ENCODE measurements around the gene OR2S2. TPM values are rescaled to one million over a fixed set of nuclear protein-coding genes. Genes with fewer than 3 reads are reported as not detected.
"Not testable (repeated sequence)": the region's sequence is repeated elsewhere in the genome, so short reads cannot be mapped to it uniquely, and the experiment has no call there.

Gene OR2S2
- total and polyA plus RNA-seq, 2 experiments from 2014 or later, result 0.11 to 0.30 TPM

GRCh38 chr9:35998333-35998732 lies 40.4 kb upstream of the OR2S2 start:
- WGBS, 2 experiments (ENCODE audit: low coverage in 1 of 2, low lambda C conversion rate in 2 of 2, missing lambda C conversion rate in 2 of 2), result 4 to 13% methylated on average over 1 of the region's 1 CpG
- no peak overlapping the region for H3K4me2 ChIP-seq (ENCODE audit: unreplicated experiment)
- H2AFZ ChIP-seq, result no peak overlapping the region
- peaks cover 30% of the 10 kb centered on the region for H3K4me1 ChIP-seq (ENCODE audit: insufficient read depth)
- 0 out of 2 replicates have a peak overlapping the region, but pooled peaks have one; percentile 88 for H3K27ac ChIP-seq
- no peaks in the 10 kb centered on the region for H3K9me3 ChIP-seq (ENCODE audit: low read depth)
- in situ Hi-C loops (cut with MboI), result no loop called here
- peaks cover 42% of the 10 kb centered on the region for H3F3A ChIP-seq (ENCODE audit: insufficient read depth)
- no peak for TF ChIP-seq EZH2 (IDR thresholded peaks at IDR 0.05; ENCODE audit: insufficient read depth, poor library complexity, severe bottlenecking)
- no peak for TF ChIP-seq EZH2phosphoT487 (IDR thresholded peaks at IDR 0.05; ENCODE audit: insufficient read depth, low read depth)
- H3K27me3 ChIP-seq (replicated peaks; ENCODE audit: insufficient read depth), result no peaks in the 10 kb centered on the region
- no peaks in the 10 kb centered on the region for H3K36me3 ChIP-seq (ENCODE audit: low read depth)
- H3K9me2 ChIP-seq (ENCODE audit: insufficient read depth), result no peaks in the 10 kb centered on the region
- H3K9ac ChIP-seq, result no peak overlapping the region
- no peaks in the 10 kb centered on the region for H4K20me1 ChIP-seq (ENCODE audit: insufficient read depth)
- H3K4me3 ChIP-seq, result no peak overlapping the region
- no peak for DNase-seq
- no peaks in the 10 kb centered on the region for H3K79me2 ChIP-seq (ENCODE audit: insufficient read depth)

DNA sequence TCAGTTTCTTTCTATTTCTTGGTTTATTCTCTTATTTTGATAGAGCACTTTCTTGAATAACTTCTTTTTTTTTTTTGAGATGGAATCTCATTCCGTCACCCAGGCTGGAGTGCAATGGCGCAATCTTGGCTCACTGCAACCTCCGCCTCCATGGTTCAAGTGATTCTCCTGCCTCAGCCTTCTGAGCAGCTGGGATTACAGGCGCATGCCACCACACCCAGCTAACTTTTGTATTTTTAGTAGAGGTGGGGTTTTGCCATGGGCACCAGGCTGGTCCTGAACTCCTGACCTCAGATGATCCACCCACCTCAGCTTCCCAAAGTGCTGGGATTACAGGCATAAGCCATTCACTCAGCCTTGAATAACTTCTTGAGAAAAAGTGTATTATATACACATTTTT lies 39.1 kb upstream of the OR2S2 start:
- H2AFZ ChIP-seq, result peak overlapping the region; percentile 41
- H3K79me2 ChIP-seq (ENCODE audit: insufficient read depth); DNase-seq; H3K9me2 ChIP-seq (ENCODE audit: insufficient read depth); H3K36me3 ChIP-seq (ENCODE audit: low read depth); H3K9me3 ChIP-seq (ENCODE audit: low read depth); H4K20me1 ChIP-seq (ENCODE audit: insufficient read depth); in situ Hi-C loops (cut with MboI); H3K27me3 ChIP-seq (replicated peaks; ENCODE audit: insufficient read depth): not testable (repeated sequence)
- peak overlapping the region; percentile 24 for H3K4me3 ChIP-seq
- peaks cover 46% of the 10 kb centered on the region for H3F3A ChIP-seq (ENCODE audit: insufficient read depth)
- H3K27ac ChIP-seq, result peak overlapping the region; percentile 88
- H3K4me2 ChIP-seq (ENCODE audit: unreplicated experiment), result peak overlapping the region; percentile 71
- H3K9ac ChIP-seq, result peak overlapping the region; percentile 63
- WGBS, 2 experiments (ENCODE audit: low coverage in 1 of 2, low lambda C conversion rate in 2 of 2, missing lambda C conversion rate in 2 of 2), result 1 to 2% methylated on average over 4 of the region's 4 CpGs
- peaks cover 38% of the 10 kb centered on the region for H3K4me1 ChIP-seq (ENCODE audit: insufficient read depth)

- H3K9me3 ChIP-seq (ENCODE audit: low read depth), result no peaks in the 10 kb centered on the region
- peak overlapping the region; percentile 88 for H3K27ac ChIP-seq
- no peaks in the 10 kb centered on the region for H4K20me1 ChIP-seq (ENCODE audit: insufficient read depth)
- peaks cover 46% of the 10 kb centered on the region for H3F3A ChIP-seq (ENCODE audit: insufficient read depth)
- WGBS, 2 experiments (ENCODE audit: low coverage in 1 of 2, low lambda C conversion rate in 2 of 2, missing lambda C conversion rate in 2 of 2), result 0 to 9% methylated on average over 1 of the region's 1 CpG
- peak; percentile 91 for DNase-seq
- TF ChIP-seq EZH2phosphoT487 (IDR thresholded peaks at IDR 0.05; ENCODE audit: insufficient read depth, low read depth), result no peak
- TF ChIP-seq EZH2 (IDR thresholded peaks at IDR 0.05; ENCODE audit: insufficient read depth, poor library complexity, severe bottlenecking), result no peak
- no peaks in the 10 kb centered on the region for H3K9me2 ChIP-seq (ENCODE audit: insufficient read depth)
- peak overlapping the region; percentile 24 for H3K4me3 ChIP-seq
- H2AFZ ChIP-seq, result peak overlapping the region; percentile 41; the same call in 1 of the 2 replicates
- no peaks in the 10 kb centered on the region for H3K36me3 ChIP-seq (ENCODE audit: low read depth)
- peaks cover 38% of the 10 kb centered on the region for H3K4me1 ChIP-seq (ENCODE audit: insufficient read depth)
- H3K4me2 ChIP-seq (ENCODE audit: unreplicated experiment), result peak overlapping the region; percentile 71
- in situ Hi-C loops (cut with MboI), result no loop called here
- no peaks in the 10 kb centered on the region for H3K79me2 ChIP-seq (ENCODE audit: insufficient read depth)
- peak overlapping the region; percentile 59 for H3K9ac ChIP-seq
- no peaks in the 10 kb centered on the region for H3K27me3 ChIP-seq (replicated peaks; ENCODE audit: insufficient read depth)
Measured at GRCh38 chr9:35996358-35996970, 38.5 kb upstream of the OR2S2 start.

DNA sequence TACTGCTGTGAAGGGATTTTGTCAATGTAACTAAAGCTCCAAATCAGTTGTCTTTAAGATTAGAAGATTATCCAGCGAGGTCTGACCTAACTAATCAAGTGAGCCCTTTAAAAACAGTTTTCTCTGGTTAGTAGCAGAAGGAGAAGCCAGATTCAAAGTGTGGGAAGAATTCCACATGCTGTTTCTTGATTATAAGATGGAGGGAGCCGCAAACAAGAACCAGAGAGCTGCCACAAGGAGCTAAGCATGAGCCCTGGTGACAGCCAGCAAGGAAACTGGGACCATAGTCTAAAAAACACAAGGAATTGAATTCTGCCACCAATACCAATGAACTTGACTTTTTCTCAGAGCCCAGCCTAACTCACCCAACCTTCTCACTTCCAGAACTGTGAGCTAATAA lies 37.0 kb upstream of the OR2S2 start:
- no peaks in the 10 kb centered on the region for H3K36me3 ChIP-seq (ENCODE audit: low read depth)
- H3K4me1 ChIP-seq (ENCODE audit: insufficient read depth), result peaks cover 38% of the 10 kb centered on the region
- H3F3A ChIP-seq (ENCODE audit: insufficient read depth), result peaks cover 46% of the 10 kb centered on the region
- no peak overlapping the region for H2AFZ ChIP-seq
- H3K9me3 ChIP-seq (ENCODE audit: low read depth), result no peaks in the 10 kb centered on the region
- H3K27ac ChIP-seq, result no peak overlapping the region
- TF ChIP-seq EZH2phosphoT487 (IDR thresholded peaks at IDR 0.05; ENCODE audit: insufficient read depth, low read depth) (no peak), EZH2 (IDR thresholded peaks at IDR 0.05; ENCODE audit: insufficient read depth, poor library complexity, severe bottlenecking) (no peak)
- H3K79me2 ChIP-seq (ENCODE audit: insufficient read depth), result no peaks in the 10 kb centered on the region
- WGBS, 2 experiments (ENCODE audit: low coverage in 1 of 2, low lambda C conversion rate in 2 of 2, missing lambda C conversion rate in 2 of 2), result 68 to 78% methylated on average over 2 of the region's 2 CpGs
- H3K4me3 ChIP-seq, result no peak overlapping the region
- in situ Hi-C loops (cut with MboI), result no loop called here
- no peak for DNase-seq
- no peaks in the 10 kb centered on the region for H3K9me2 ChIP-seq (ENCODE audit: insufficient read depth)
- no peaks in the 10 kb centered on the region for H3K27me3 ChIP-seq (replicated peaks; ENCODE audit: insufficient read depth)
- no peaks in the 10 kb centered on the region for H4K20me1 ChIP-seq (ENCODE audit: insufficient read depth)
- H3K9ac ChIP-seq, result no peak overlapping the region
- no peak overlapping the region for H3K4me2 ChIP-seq (ENCODE audit: unreplicated experiment)

Measured in GM23248 (cell line).